Mammary epithelial cell (primary cell): Measurements from ENCODE around the gene GALK2.

ENCODE experiments used
- CTCF ChIP-seq, 2 donors: IDR thresholded peaks in 1 of 2; conservative IDR thresholded peaks in 1 of 2; 2 replicates each; pipeline ENCODE4 v1.5.1; 2011 to 2012; ENCODE audit warnings: inconsistent platforms in 2 of 2, low read length in 2 of 2, mild to moderate bottlenecking in 2 of 2, control low read depth in 1 of 2, low read depth in 1 of 2; ENCODE audit not compliant: insufficient read depth in 1 of 2; ENCODE audit errors: extremely low read depth in 1 of 2
- EZH2 ChIP-seq: IDR thresholded peaks from 2 replicates; pipeline ENCODE4 v1.6.1; 2012; ENCODE audit warnings: low read length, inconsistent platforms, borderline replicate concordance

GRCh38 chr15:49239105-49239504 is 69.1 kb downstream of the GALK2 start:
- TF ChIP-seq CTCF (conservative IDR thresholded peaks at IDR 0.05 in 1 of 2, IDR thresholded peaks at IDR 0.05 in 1 of 2; ENCODE audit: extremely low read depth in 1 of 2, insufficient read depth in 1 of 2, low read depth in 1 of 2, low read length in 2 of 2), result no peak
- no peak for TF ChIP-seq EZH2
